Endothelial cell (in vitro differentiated cells): ENCODE results near the gene TMIGD3. TPM values are rescaled to one million over a fixed set of nuclear protein-coding genes. Genes with fewer than 3 reads are reported as not detected.
A peak's percentile ranks its signal among the peaks of the same experiment; 100 is the strongest.

Experiments used
- DNase-seq: peaks from one replicate; pipeline ENCODE4 v3.0.0; 2021; ENCODE audit warnings: low spot score
- H3K27ac Mint-ChIP-seq: one replicate; pipeline ENCODE4 v1.8.0; 2021; ENCODE audit warnings: mixed read lengths, inconsistent platforms; ENCODE audit not compliant: unreplicated experiment
- H3K27me3 Mint-ChIP-seq: one replicate; pipeline ENCODE4 v1.8.0; 2021; ENCODE audit warnings: mild to moderate bottlenecking, moderate library complexity, mixed read lengths, inconsistent platforms; ENCODE audit not compliant: unreplicated experiment
- H3K36me3 Mint-ChIP-seq: one replicate; pipeline ENCODE4 v1.8.0; 2021; ENCODE audit warnings: mild to moderate bottlenecking, low read depth, mixed read lengths, inconsistent platforms; ENCODE audit not compliant: unreplicated experiment
- H3K4me1 Mint-ChIP-seq: one replicate; pipeline ENCODE4 v1.8.0; 2021; ENCODE audit warnings: mild to moderate bottlenecking, mixed read lengths, inconsistent platforms; ENCODE audit not compliant: unreplicated experiment
- H3K4me3 Mint-ChIP-seq: one replicate; pipeline ENCODE4 v1.8.0; 2021; ENCODE audit warnings: mild to moderate bottlenecking, mixed read lengths, inconsistent platforms; ENCODE audit not compliant: unreplicated experiment
- H3K9me3 Mint-ChIP-seq: one replicate; pipeline ENCODE4 v1.8.0; 2021; ENCODE audit warnings: mixed read lengths, inconsistent platforms; ENCODE audit not compliant: unreplicated experiment
- CTCF ChIP-seq: fragments of 200-600 bp; sonication (generic); IDR thresholded peaks from one replicate; pipeline ENCODE4 v1.5.0; 2021; ENCODE audit warnings: antibody characterized with exemption; ENCODE audit not compliant: unreplicated experiment
- total RNA-seq: library from RNA; stranded (reverse); fragmentation: NEBNext Ultra II Directional; extraction: Animal tissue kit (Norgen Biotek cat#: 25700); gene quantifications from one replicate; pipeline ENCODE4 v1.2.1, GENCODE V29; 2021; ENCODE audit not compliant: unreplicated experiment

TMIGD3 gene
- total RNA-seq, 1 donor from 2014 or later: 1.1 TPM

DNA sequence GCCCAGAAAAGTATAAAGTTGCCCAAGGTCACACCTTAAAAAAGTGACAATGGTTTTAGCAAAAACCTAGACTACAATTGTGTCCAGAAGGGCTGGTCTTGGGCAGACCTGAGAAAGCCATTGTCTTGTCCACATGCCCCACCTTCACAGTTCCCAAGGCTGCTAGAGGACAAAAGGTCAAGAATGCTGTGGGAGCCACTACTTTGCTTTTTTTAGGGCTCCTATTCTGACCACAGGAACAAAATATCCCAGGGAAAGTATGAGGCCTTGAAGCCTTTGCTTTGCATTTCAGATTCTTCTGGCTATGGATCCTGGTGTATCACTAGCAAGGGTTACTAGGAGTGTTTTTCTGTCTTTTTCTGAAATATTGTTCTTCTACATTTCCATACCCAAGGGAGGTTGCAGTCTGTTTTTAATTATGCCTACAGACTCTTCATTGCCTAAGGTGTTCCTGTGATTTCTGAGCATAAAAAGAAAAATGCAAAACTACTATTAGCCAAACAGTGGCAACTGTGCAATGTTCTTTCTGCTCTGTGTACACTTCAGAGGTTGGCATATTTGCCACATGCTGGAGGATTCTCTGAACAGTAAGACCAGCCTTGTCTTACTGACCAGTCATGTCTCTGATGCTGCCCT is 18.9 kb downstream of the TMIGD3 start:
- no peak for DNase-seq
- H3K4me1 Mint-ChIP-seq: peaks cover 6% of the 10 kb centered on the region
- TF ChIP-seq CTCF: no peak

GRCh38 chr1:111483876-111484275 is 19.6 kb downstream of the TMIGD3 start:
- DNase-seq: no peak
- Mint-ChIP-seq H3K4me3 (no peak overlapping the region), H3K27me3 (peaks cover 4% of the 10 kb centered on the region), H3K4me1 (peaks cover 6% of the 10 kb centered on the region), H3K9me3 (no peaks in the 10 kb centered on the region), H3K36me3 (no peaks in the 10 kb centered on the region), H3K27ac (no peak overlapping the region)
- no peak for TF ChIP-seq CTCF

More for the DNA sequence above, 18.9 kb downstream of the TMIGD3 start:
- H3K27me3 Mint-ChIP-seq: peaks cover 4% of the 10 kb centered on the region
- no peaks in the 10 kb centered on the region for H3K9me3 Mint-ChIP-seq
- no peak overlapping the region for H3K27ac Mint-ChIP-seq
- no peak overlapping the region for H3K4me3 Mint-ChIP-seq
- no peaks in the 10 kb centered on the region for H3K36me3 Mint-ChIP-seq

- H3K4me1 Mint-ChIP-seq: peaks cover 6% of the 10 kb centered on the region
- no peaks in the 10 kb centered on the region for H3K36me3 Mint-ChIP-seq
- H3K27ac Mint-ChIP-seq: no peak overlapping the region
- no peak for TF ChIP-seq CTCF
- no peak for DNase-seq
- no peaks in the 10 kb centered on the region for H3K9me3 Mint-ChIP-seq
- no peak overlapping the region for H3K4me3 Mint-ChIP-seq
- H3K27me3 Mint-ChIP-seq: peaks cover 5% of the 10 kb centered on the region
Observed at GRCh38 chr1:111483166-111483565, 20.3 kb downstream of the TMIGD3 start.

DNA sequence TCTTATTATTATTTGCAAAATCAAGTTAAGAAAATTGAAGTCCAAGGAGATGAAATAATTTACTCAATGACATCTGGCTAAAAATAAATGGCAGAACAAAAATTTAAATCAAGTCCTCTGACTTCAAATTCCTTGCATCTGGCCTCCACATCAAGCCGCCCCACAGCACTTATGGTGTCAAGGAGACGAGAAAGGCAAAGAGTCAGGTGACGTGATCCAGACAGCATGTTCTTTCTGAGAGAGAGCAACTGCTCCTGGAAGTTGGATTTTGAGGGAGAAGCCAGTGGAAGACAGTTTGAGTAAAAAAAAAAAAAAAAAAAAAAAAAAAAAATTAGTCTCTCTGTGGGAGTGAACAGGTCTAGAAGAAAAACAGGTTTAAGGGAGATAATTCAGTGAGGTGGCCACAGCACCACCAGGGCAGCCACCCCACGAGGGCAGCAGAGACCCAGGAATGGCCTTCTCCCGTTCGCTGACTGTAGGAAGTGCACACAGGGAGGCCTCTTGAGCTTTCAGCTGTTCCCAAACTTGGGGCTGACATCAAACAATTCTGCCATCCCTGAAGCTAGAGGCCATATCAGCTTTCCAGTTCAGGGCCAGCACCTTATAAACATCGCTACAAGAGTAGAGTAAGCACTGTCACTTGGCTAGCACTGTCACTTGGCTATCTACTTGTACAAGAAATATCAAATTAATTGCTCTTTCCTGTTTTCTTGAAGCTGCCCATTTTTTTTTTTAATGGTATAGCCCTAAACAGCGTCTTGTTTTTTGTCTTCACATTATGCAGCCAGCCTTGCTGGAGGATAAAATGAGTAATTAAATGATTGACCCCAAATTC is 21.8 kb downstream of the TMIGD3 start:
- TF ChIP-seq CTCF: no peak
- peaks cover 8% of the 10 kb centered on the region for H3K27me3 Mint-ChIP-seq
- peaks cover 4% of the 10 kb centered on the region for H3K4me1 Mint-ChIP-seq
- H3K36me3 Mint-ChIP-seq: no peaks in the 10 kb centered on the region
- DNase-seq: peak; percentile 78
- no peak overlapping the region for H3K4me3 Mint-ChIP-seq
- H3K27ac Mint-ChIP-seq: no peak overlapping the region
- H3K9me3 Mint-ChIP-seq: no peaks in the 10 kb centered on the region

DNA sequence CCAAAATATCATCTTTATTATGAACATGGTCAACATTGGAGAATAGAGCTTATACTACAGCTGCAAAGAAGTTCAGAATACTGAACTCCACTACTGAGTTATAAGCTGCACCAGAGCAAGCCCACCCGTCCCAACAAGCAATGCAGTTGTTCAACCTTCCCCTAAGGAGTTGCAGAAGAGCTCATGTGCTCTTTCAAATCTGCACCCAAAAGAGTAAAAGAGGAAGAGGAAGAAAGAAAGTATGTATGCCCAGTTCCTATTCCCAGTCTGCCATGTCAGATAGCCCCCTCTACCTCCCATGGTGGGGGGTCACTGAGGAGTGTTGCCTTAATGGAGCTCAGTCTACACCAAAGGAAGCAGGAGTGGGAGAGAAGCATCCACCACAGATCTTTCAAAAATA is 22.8 kb downstream of the TMIGD3 start:
- Mint-ChIP-seq H3K27me3 (peaks cover 9% of the 10 kb centered on the region), H3K27ac (no peak overlapping the region), H3K4me3 (no peak overlapping the region), H3K4me1 (peaks cover 6% of the 10 kb centered on the region), H3K36me3 (no peaks in the 10 kb centered on the region), H3K9me3 (no peaks in the 10 kb centered on the region)
- no peak for DNase-seq
- TF ChIP-seq CTCF: no peak
